ENCODE data around the gene FYN.

The FYN gene

DNA sequence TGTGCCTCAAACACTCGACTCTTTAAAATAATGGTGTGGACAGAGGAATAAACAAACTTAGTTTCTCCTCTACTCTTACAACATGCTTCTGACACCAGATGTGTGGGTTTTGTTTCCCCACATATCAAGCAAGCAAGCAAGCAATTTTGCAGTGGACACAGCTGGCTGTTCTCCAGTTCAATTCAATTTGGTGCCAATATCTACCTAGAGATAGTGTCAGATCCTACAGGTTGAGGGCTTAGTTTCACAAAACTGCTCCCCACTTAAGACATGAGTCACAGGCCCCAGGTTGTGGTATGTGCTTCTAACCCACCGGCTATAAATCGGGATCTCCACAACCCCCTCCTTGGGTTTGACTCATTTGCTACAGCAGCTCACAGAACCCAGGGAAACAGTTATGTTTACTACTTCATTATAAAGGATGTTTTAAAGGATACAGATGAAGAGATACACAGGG lies 136.2 kb downstream of the FYN start:
- Histone ChIP-seq H3K4me1 (no peaks in the 10 kb centered on the region), H3K4me3 (no peak overlapping the region), H3K36me3 (no peaks in the 10 kb centered on the region), H3K9me3 (peaks cover 0 to 5% (median 0%) of the 10 kb centered on the region in 3 donors), H3K27me3 (no peaks in the 10 kb centered on the region), H3K27ac (no peak overlapping the region)
- intact Hi-C loops (cut with DNase I; ENCODE audit: low total_unique reads), result no loop called here
- no peak for DNase-seq
- TF ChIP-seq, protein P1, sequence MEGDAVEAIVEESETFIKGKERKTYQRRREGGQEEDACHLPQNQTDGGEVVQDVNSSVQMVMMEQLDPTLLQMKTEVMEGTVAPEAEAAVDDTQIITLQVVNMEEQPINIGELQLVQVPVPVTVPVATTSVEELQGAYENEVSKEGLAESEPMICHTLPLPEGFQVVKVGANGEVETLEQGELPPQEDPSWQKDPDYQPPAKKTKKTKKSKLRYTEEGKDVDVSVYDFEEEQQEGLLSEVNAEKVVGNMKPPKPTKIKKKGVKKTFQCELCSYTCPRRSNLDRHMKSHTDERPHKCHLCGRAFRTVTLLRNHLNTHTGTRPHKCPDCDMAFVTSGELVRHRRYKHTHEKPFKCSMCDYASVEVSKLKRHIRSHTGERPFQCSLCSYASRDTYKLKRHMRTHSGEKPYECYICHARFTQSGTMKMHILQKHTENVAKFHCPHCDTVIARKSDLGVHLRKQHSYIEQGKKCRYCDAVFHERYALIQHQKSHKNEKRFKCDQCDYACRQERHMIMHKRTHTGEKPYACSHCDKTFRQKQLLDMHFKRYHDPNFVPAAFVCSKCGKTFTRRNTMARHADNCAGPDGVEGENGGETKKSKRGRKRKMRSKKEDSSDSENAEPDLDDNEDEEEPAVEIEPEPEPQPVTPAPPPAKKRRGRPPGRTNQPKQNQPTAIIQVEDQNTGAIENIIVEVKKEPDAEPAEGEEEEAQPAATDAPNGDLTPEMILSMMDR (IDR thresholded peaks at IDR 0.05), result no peak

DNA sequence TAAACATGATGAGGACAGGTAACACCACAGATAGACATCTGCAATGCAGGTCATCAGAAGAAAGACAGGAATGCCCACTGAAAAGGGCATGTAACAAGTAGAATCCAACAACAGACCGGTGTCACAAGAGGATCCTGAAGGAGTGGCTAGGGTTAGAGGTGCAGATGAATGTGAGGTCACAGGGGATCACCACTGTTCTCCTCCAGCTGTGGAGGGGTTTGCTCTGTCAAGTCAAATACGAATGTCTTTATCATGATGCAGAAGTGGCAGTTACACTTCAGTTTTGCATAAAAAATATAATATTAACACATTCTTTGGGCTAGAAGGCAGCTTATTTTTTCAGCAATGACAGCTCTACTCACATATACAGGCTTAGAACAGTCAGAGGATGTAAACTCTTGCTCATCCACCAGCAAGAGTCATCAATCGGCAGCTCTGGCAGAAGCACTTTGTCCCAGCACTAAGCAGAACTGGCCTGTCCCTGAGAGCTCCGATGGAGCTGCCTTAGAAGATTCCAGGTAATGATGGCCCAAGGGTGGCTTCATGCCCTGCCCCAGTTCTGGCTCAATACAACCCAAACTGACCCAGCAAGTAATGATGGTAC lies 137.1 kb downstream of the FYN start:
- intact Hi-C loops (cut with DNase I; ENCODE audit: low total_unique reads), result no loop called here
- TF ChIP-seq, protein P1 (IDR thresholded peaks at IDR 0.05), result no peak
- no peaks in the 10 kb centered on the region for H3K4me1 ChIP-seq

DNA sequence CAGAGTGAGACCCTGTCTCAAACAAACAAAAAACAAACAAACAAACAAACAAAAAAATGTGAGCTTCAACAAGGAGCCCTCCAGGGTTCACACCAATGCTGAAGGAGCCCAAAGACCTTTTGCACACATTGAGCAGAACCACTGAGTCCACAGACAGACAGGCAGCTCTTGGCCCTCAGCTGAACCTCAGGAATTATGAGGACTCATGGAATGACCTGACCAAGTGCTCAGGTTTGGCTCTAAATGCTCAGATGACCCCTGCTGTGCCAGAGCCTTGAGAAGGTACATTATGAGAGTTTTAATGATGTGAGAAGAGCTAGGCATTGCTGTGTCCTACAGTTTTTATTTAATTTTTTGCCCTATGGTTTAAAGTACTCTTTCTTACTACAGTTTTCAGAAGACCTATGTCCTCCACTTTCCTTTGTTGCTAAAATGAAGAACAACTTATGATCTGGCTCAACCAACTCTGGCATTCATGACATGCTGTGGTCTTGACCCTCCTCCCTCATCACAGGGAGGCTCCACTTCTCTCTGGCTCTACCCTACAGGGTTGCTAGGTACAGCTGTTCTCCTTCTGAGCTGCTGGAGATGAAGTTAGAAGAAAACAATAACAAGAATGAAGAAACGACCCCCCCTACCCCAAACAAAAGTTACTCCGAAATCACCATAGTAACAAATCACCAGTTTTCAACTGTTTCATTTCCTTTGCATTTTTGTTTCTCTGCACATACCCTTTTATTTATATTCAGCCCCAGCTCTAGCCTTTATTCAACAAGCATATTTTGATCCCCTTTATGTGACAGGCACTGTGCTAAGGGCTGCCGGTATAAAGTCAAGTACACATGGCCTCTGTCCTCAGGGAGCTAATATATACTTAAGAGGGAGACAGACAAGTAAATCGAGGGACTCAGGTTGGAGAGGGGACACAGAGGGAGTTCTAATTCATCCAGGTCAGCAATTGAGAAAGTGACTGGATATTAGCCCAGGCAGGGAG lies 138.9 kb downstream of the FYN start:
- peaks cover 0 to 6% (median 0%) of the 10 kb centered on the region in 4 donors for H3K4me1 ChIP-seq
- H3K27me3 ChIP-seq, result no peaks in the 10 kb centered on the region
- H3K9me3 ChIP-seq, result peaks cover 0 to 5% (median 0%) of the 10 kb centered on the region in 3 donors
- intact Hi-C loops (cut with DNase I; ENCODE audit: low total_unique reads), result no loop called here
- no peak for DNase-seq
- no peaks in the 10 kb centered on the region for H3K36me3 ChIP-seq
- TF ChIP-seq, protein P1 (IDR thresholded peaks at IDR 0.05), result no peak
- H3K27ac ChIP-seq, result no peak overlapping the region
- H3K4me3 ChIP-seq, result no peak overlapping the region

More for the DNA sequence above, 137.1 kb downstream of the FYN start:
- DNase-seq, result no peak
- H3K4me3 ChIP-seq, result no peak overlapping the region
- no peaks in the 10 kb centered on the region for H3K36me3 ChIP-seq
- H3K9me3 ChIP-seq, result peaks cover 0 to 5% (median 0%) of the 10 kb centered on the region in 3 donors
- H3K27me3 ChIP-seq, result no peaks in the 10 kb centered on the region
- no peak overlapping the region for H3K27ac ChIP-seq

DNA sequence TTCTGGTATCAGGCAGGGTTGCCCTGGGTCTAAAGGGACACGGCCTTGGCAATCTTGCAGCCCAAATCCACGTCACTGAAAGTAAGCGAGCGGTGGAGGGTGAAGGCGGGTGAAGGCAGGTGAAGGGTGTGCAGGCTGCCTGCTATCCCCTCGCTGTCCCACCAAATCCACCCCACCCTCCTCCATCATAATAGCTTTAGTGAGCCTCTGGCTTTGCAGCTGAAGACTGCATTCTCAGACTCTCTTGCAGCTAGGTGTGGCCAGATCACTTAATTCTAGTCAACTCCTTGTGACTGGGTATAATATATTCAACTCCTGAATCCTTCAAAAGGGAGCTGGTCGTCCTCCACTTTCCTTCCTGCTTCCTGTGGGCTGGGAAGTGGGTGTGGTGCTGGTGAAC lies 140.9 kb downstream of the FYN start:
- Histone ChIP-seq H3K27me3 (no peaks in the 10 kb centered on the region), H3K27ac (no peak overlapping the region), H3K4me1 (peaks cover 0 to 6% (median 0%) of the 10 kb centered on the region in 4 donors), H3K36me3 (no peaks in the 10 kb centered on the region), H3K9me3 (peaks cover 0 to 5% (median 0%) of the 10 kb centered on the region in 3 donors), H3K4me3 (no peak overlapping the region)
- intact Hi-C loops (cut with DNase I; ENCODE audit: low total_unique reads), result no loop called here
- DNase-seq, result no peak
- TF ChIP-seq, protein P1 (IDR thresholded peaks at IDR 0.05), result no peak

DNA sequence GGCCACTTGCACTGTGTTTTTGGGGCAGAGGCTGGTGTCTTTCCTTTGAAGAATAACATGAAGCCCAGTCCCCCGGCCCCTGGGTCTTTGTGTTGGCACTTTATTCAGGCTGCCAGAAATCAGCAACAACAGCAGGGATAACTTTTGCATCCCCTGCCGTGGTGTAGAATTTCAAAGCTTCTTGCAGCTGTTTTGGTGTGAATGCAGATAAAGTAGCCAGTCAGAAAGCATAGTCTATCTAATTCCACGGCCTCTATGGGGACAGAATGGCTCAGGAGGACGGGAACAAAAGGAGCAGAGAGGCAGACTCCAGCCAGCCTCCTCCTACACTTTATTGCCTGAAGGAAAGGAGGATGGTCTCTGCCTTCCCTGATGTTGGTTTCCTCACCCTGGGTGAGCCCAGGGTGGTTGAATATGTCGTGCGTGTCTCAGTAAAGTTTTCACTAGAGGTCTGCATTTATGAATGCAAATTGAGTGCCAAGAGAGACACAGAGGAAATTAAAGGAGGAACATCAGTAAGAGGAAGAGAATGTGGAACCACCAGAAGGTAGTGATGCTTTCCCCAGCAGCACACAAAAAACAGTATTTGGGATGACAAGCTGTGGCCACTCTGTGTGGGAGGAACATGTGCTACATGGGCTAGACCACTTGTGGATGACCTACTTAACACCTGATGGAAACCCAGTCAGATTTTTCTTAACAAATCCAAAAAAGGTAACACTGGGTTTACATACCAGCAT lies 141.6 kb downstream of the FYN start:
- no peak overlapping the region for H3K4me3 ChIP-seq
- no peaks in the 10 kb centered on the region for H3K36me3 ChIP-seq
- H3K27ac ChIP-seq, result no peak overlapping the region
- intact Hi-C loops (cut with DNase I; ENCODE audit: low total_unique reads), result no loop called here
- TF ChIP-seq, protein P1 (IDR thresholded peaks at IDR 0.05), result no peak
- DNase-seq, result no peak
- peaks cover 0 to 5% (median 0%) of the 10 kb centered on the region in 3 donors for H3K9me3 ChIP-seq
- peaks cover 0 to 6% (median 0%) of the 10 kb centered on the region in 4 donors for H3K4me1 ChIP-seq
- no peaks in the 10 kb centered on the region for H3K27me3 ChIP-seq
